Activated CD8-positive, alpha-beta T cell treated with anti-CD3 and anti-CD28 coated beads for 36 hours (primary cell): ENCODE results near the gene SLC9A2. TPM values are rescaled to one million over a fixed set of nuclear protein-coding genes. Genes with fewer than 3 reads are reported as not detected.

ENCODE experiments used
- ATAC-seq: fragments of 200-7000 bp; cut with Tn5 transposase; one replicate; pipeline ENCODE4 v1.10.0; 2021; ENCODE audit warnings: mild to moderate bottlenecking, moderate library complexity
- CTCF ChIA-PET: fragments of 350-600 bp; sonication (Branson Sonifier 250); formaldehyde crosslinking; loops from one replicate; lab custom pipeline; 2021; ENCODE audit warnings: antibody characterized with exemption; lab: Charles Lee
- POLR2A ChIA-PET: fragments of 350-600 bp; sonication (Branson Sonifier 250); formaldehyde crosslinking; loops from one replicate; lab custom pipeline; 2021; ENCODE audit warnings: antibody characterized with exemption; lab: Charles Lee
- DNase-seq: peaks from one replicate; pipeline ENCODE4 v3.0.0-alpha.2; 2020
- H3K27ac Mint-ChIP-seq: one replicate; pipeline ENCODE4 v1.8.0; 2021; ENCODE audit warnings: mild to moderate bottlenecking, mixed read lengths
- H3K27me3 Mint-ChIP-seq: one replicate; pipeline ENCODE4 v1.8.0; 2021; ENCODE audit warnings: mixed read lengths
- H3K36me3 Mint-ChIP-seq: one replicate; pipeline ENCODE4 v1.8.0; 2021; ENCODE audit warnings: low read depth, mixed read lengths
- H3K4me1 Mint-ChIP-seq: one replicate; pipeline ENCODE4 v1.8.0; 2021; ENCODE audit warnings: low read depth, mixed read lengths
- H3K4me3 Mint-ChIP-seq: one replicate; pipeline ENCODE4 v1.8.0; 2021; ENCODE audit warnings: mild to moderate bottlenecking, moderate library complexity, mixed read lengths
- H3K9me3 Mint-ChIP-seq: one replicate; pipeline ENCODE4 v1.8.0; 2021; ENCODE audit warnings: mixed read lengths
- CTCF ChIP-seq: fragments of 200-600 bp; IDR thresholded peaks from one replicate; pipeline ENCODE4 v1.8.0; 2022; ENCODE audit warnings: antibody characterized with exemption, mild to moderate bottlenecking
- intact Hi-C: fragments of 100-400 bp; cut with micrococcal nuclease; formaldehyde crosslinking; loops from one replicate; pipeline ENCODE4 v1.10.0; 2022
- total RNA-seq, 2 experiments: library from RNA; stranded (reverse); gene quantifications; one replicate each; pipeline ENCODE4 v1.2.3, GENCODE V29; 2021

Gene SLC9A2
- total RNA-seq, 2 experiments from 2014 or later, result 0.05 to 0.18 TPM

GRCh38 chr2:102661846-102662245, 42.5 kb downstream of the SLC9A2 start:
- ChIA-PET CTCF (no interaction called here), POLR2A (no interaction called here)
- H3K9me3 Mint-ChIP-seq, result no peaks in the 10 kb centered on the region
- no peak for TF ChIP-seq CTCF
- no peaks in the 10 kb centered on the region for H3K27me3 Mint-ChIP-seq
- H3K27ac Mint-ChIP-seq, result no peak overlapping the region
- no peak for ATAC-seq
- intact Hi-C loops, result no loop called here
- H3K4me1 Mint-ChIP-seq, result peaks cover 36% of the 10 kb centered on the region
- no peak overlapping the region for H3K4me3 Mint-ChIP-seq
- no peak for DNase-seq
- peaks cover 1% of the 10 kb centered on the region for H3K36me3 Mint-ChIP-seq

GRCh38 chr2:102662833-102663232, 43.5 kb downstream of the SLC9A2 start:
- H3K27me3 Mint-ChIP-seq, result no peaks in the 10 kb centered on the region
- TF ChIP-seq CTCF, result no peak
- peak overlapping the region; percentile 55 for H3K27ac Mint-ChIP-seq
- no peaks in the 10 kb centered on the region for H3K9me3 Mint-ChIP-seq
- H3K4me3 Mint-ChIP-seq, result no peak overlapping the region
- ChIA-PET CTCF (no interaction called here), POLR2A (no interaction called here)
- DNase-seq (no peak), ATAC-seq (no peak)
- peaks cover 1% of the 10 kb centered on the region for H3K36me3 Mint-ChIP-seq
- peaks cover 32% of the 10 kb centered on the region for H3K4me1 Mint-ChIP-seq
- intact Hi-C loops, result no loop called here

GRCh38 chr2:102663381-102663780, 44.0 kb downstream of the SLC9A2 start:
- peak overlapping the region; percentile 55 for H3K27ac Mint-ChIP-seq
- POLR2A ChIA-PET, result no interaction called here
- DNase-seq (no peak), ATAC-seq (no peak)
- H3K4me1 Mint-ChIP-seq, result peaks cover 28% of the 10 kb centered on the region
- TF ChIP-seq CTCF, result no peak
- H3K4me3 Mint-ChIP-seq, result no peak overlapping the region
- no peaks in the 10 kb centered on the region for H3K27me3 Mint-ChIP-seq
- CTCF ChIA-PET, result no interaction called here
- H3K9me3 Mint-ChIP-seq, result no peaks in the 10 kb centered on the region
- intact Hi-C loops, result no loop called here
- H3K36me3 Mint-ChIP-seq, result peaks cover 1% of the 10 kb centered on the region

GRCh38 chr2:102664471-102664909, 45.1 kb downstream of the SLC9A2 start:
- ATAC-seq (peak; percentile 99), DNase-seq (peak; percentile 76)
- Mint-ChIP-seq H3K9me3 (no peaks in the 10 kb centered on the region), H3K27me3 (no peaks in the 10 kb centered on the region), H3K4me1 (peaks cover 25% of the 10 kb centered on the region), H3K36me3 (peaks cover 1% of the 10 kb centered on the region), H3K4me3 (no peak overlapping the region), H3K27ac (peak overlapping the region; percentile 68)
- no peak for TF ChIP-seq CTCF
- intact Hi-C loops, result no loop called here
- CTCF ChIA-PET, result interaction anchor here (1.3 kb wide), 1 partner anchor 9 kb away, joined by 3 read pairs; no protein-coding TSS in a partner anchor
- POLR2A ChIA-PET, result no interaction called here

- CTCF ChIA-PET, result no interaction called here
These were observed 47.7 kb downstream of the SLC9A2 start for GRCh38 chr2:102667072-102667471.

More at GRCh38 chr2:102667072-102667471, 47.7 kb downstream of the SLC9A2 start:
- no peaks in the 10 kb centered on the region for H3K9me3 Mint-ChIP-seq
- intact Hi-C loops, result no loop called here
- no peak for DNase-seq
- TF ChIP-seq CTCF, result no peak
- ATAC-seq, result no peak
- no peak overlapping the region for H3K4me3 Mint-ChIP-seq
- POLR2A ChIA-PET, result no interaction called here
- peaks cover 28% of the 10 kb centered on the region for H3K4me1 Mint-ChIP-seq
- no peaks in the 10 kb centered on the region for H3K27me3 Mint-ChIP-seq
- H3K36me3 Mint-ChIP-seq, result peaks cover 1% of the 10 kb centered on the region
- H3K27ac Mint-ChIP-seq, result no peak overlapping the region
